Heart right ventricle (tissue), 16 donors: ENCODE data around the gene CPEB1. TPM values are rescaled to one million over a fixed set of nuclear protein-coding genes. Genes with fewer than 3 reads are reported as not detected.

Source experiments
- ATAC-seq, 8 donors: fragments of 200-7000 bp; cut with Tn5 transposase; one replicate each; pipeline ENCODE4 v1.9.1; 2020; ENCODE audit warnings: mild to moderate bottlenecking in 8 of 8, moderate library complexity in 8 of 8, moderate number of reproducible peaks in 1 of 8
- DNase-seq, 2 donors: peaks; one replicate each; pipeline ENCODE4 v3.0.0-alpha.2; 2020
- H3K27ac ChIP-seq, 10 donors: fragments of 200-600 bp; sonication (generic) in 2 of 10; one replicate each; pipeline versions ENCODE4 v1.5.0 to v1.8.0; 2020 to 2022; ENCODE audit warnings: mild to moderate bottlenecking in 3 of 10
- H3K27me3 ChIP-seq, 7 donors: fragments of 200-600 bp; one replicate each; pipeline ENCODE4 v1.8.0; 2021 to 2022; ENCODE audit warnings: mild to moderate bottlenecking in 2 of 7
- H3K36me3 ChIP-seq, 9 donors: fragments of 200-600 bp; sonication (generic) in 1 of 9; one replicate each; pipeline versions ENCODE4 v1.5.0 to v1.8.0; 2020 to 2022; ENCODE audit warnings: mild to moderate bottlenecking in 2 of 9
- H3K4me1 ChIP-seq, 9 donors: fragments of 200-600 bp; sonication (generic) in 1 of 9; one replicate each; pipeline versions ENCODE4 v1.5.0 to v1.8.0; 2020 to 2022; ENCODE audit warnings: mild to moderate bottlenecking in 4 of 9
- H3K4me3 ChIP-seq, 10 donors: fragments of 200-600 bp; sonication (generic) in 2 of 10; one replicate each; pipeline versions ENCODE4 v1.5.0 to v1.8.0; 2020 to 2022; ENCODE audit warnings: mild to moderate bottlenecking in 7 of 10, moderate library complexity in 2 of 10
- H3K9me3 ChIP-seq, 11 donors: fragments of 200-600 bp in 10 of 11; sonication (generic) in 2 of 11; one replicate each; pipeline versions ENCODE4 v1.5.0 to v1.8.0; 2013 to 2022; ENCODE audit warnings: mild to moderate bottlenecking in 2 of 11, control low read depth in 1 of 11, moderate library complexity in 1 of 11
- WGBS, 2 donors: extraction: QIAGEN DNeasy Blood & Tissue Kit; methylation state at CpG; one replicate each; pipeline ENCODE4 v1.1.7; 2013; ENCODE audit warnings: inconsistent platforms in 1 of 2; 5-methylcytosine and 5-hydroxymethylcytosine counted together
- intact Hi-C, 10 donors: fragments of 100-400 bp; cut with DNase I; formaldehyde crosslinking; loops; one replicate each; pipeline versions ENCODE4 v1.11.1 to v1.14.2; 2022
- polyA plus RNA-seq, 2 donors: library from polyadenylated mRNA; stranded (reverse); fragments of 200-250 nt; gene quantifications; one replicate each; pipeline ENCODE4 v1.2.3, GENCODE V29; 2013
- total RNA-seq, 10 donors: library from RNA; stranded (reverse); fragmentation: NEBNext Ultra II Directional in 3 of 10; extraction: Animal tissue kit (Norgen Biotek cat#: 25700) in 3 of 10; gene quantifications; one replicate each; pipeline versions ENCODE4 v1.2.1 to v1.2.4, GENCODE V29; 2021 to 2023
- TF ChIP-seq, protein P1 (sequence below), 9 donors: fragments of 200-600 bp; sonication (generic) in 2 of 9; IDR thresholded peaks; one replicate each; pipeline versions ENCODE4 v1.5.0 to v1.8.0; 2021 to 2022; ENCODE audit warnings: antibody characterized with exemption in 9 of 9, mild to moderate bottlenecking in 5 of 9, moderate library complexity in 1 of 9
- donor health status: Arrhythmogenic right ventricular cardiomyopathy.
- donor health status: ischemic (EF 13 %, LVEDD 7.1; RV severe dilation, severe dysfunction).
- donor health status: healthy with polysubstance abuse.
- donor health status: DM: no; HTN: yes; CAD: no.
- donor health status: DM: no; HTN: no; CAD: no.
- donor health status: ischemic (EF 25% LVEDD 6.9; RV normal size, moderate dysfunction).
- donor health status: ischemic (EF 25% LVEDD 5.7; RV mildly dilated, moderate dysfunction).
- donor health status: healthy.
- donor health status: DM: yes; HTN: yes; CAD: no.
- donor health status: Ischemic cardiomyopathy.
- donor health status: ischemic (EF 35%, LVEDD 5.7; RV mildly dilated, moderate dysfunction).
- donor health status: nonischemic (EF 11% LVEDD 7.7; RV severe dilation, severe dysfunction).
- donor health status: DM: yes; HTN: yes; CAD: no.
- donor health status: PGD.
- donor health status: ischemic (EF 29% LVEDD 5.4; RV normal size, mild dysfunction).
- donor health status: nonischemic (EF 23%, LVEDD 6.1; RV moderate dilation, normal function).

Gene CPEB1
- total and polyA plus RNA-seq, 12 donors, result 0.20 to 5.2 (median 1.4) TPM

- peaks cover 10 to 90% (median 80%) of the 10 kb centered on the region in 7 donors for H3K27me3 ChIP-seq
- H3K36me3 ChIP-seq, result no peaks in the 10 kb centered on the region
- intact Hi-C loops, result no loop called here
- DNase-seq (no peak), ATAC-seq (no peak)
- H3K4me1 ChIP-seq, result peaks cover 0 to 3% (median under 1%) of the 10 kb centered on the region in 9 donors
- no peak overlapping the region for H3K4me3 ChIP-seq
- no peak overlapping the region for H3K27ac ChIP-seq
- 31 to 33% methylated on average over 2 of the region's 2 CpGs for WGBS, 2 donors
- H3K9me3 ChIP-seq, result no peaks in the 10 kb centered on the region
- TF ChIP-seq, protein P1, sequence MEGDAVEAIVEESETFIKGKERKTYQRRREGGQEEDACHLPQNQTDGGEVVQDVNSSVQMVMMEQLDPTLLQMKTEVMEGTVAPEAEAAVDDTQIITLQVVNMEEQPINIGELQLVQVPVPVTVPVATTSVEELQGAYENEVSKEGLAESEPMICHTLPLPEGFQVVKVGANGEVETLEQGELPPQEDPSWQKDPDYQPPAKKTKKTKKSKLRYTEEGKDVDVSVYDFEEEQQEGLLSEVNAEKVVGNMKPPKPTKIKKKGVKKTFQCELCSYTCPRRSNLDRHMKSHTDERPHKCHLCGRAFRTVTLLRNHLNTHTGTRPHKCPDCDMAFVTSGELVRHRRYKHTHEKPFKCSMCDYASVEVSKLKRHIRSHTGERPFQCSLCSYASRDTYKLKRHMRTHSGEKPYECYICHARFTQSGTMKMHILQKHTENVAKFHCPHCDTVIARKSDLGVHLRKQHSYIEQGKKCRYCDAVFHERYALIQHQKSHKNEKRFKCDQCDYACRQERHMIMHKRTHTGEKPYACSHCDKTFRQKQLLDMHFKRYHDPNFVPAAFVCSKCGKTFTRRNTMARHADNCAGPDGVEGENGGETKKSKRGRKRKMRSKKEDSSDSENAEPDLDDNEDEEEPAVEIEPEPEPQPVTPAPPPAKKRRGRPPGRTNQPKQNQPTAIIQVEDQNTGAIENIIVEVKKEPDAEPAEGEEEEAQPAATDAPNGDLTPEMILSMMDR (IDR thresholded peaks at IDR 0.05), result no peak
Observed at GRCh38 chr15:82641129-82641798, 5.9 kb downstream of the CPEB1 start.

DNA sequence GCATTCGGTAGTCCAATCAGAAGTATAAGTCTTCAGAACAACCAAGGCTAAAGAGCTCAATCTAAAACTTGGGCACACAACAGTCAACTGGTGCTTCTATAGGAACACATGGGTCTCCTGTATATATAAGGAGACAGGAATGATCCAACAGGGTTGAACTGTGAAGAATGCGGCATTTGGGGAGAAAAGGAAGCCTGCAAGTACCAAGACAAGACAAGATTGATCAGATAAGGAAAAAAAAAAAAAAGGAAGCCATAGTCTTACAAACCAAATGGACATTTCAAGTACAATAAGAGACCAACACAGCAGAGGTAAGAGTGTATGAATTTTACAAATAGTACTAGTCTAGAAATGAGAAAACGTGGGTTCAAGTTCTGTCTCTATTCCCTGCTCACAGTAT lies 6.5 kb downstream of the CPEB1 start:
- Histone ChIP-seq H3K36me3 (no peaks in the 10 kb centered on the region), H3K4me3 (no peak overlapping the region), H3K27me3 (peaks cover 6 to 90% (median 75%) of the 10 kb centered on the region in 7 donors), H3K4me1 (no peaks in the 10 kb centered on the region), H3K9me3 (no peaks in the 10 kb centered on the region), H3K27ac (no peak overlapping the region)
- intact Hi-C loops, result no loop called here
- DNase-seq (no peak), ATAC-seq (no peak)
- TF ChIP-seq, protein P1 (IDR thresholded peaks at IDR 0.05), result no peak
- WGBS, 2 donors, result 55 to 60% methylated on average over 3 of the region's 3 CpGs

DNA sequence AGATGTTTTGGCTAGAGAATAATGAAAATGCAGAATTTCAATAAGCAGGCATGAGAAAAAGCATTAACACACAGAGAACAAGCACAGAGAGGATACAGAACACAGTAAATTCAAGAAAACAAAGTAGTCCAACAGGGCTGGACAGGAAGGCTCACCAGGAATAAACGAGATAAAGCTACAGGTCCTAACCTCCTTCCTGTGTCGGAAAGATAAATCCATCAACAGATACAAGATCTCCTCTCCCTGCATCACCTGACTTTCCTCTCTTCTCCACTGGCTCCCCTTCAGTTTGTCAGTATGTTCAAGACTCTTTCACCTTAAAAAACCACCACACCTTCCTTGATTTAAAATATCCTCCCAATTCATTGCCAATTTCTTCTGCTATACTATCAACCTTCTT lies 11.4 kb downstream of the CPEB1 start:
- TF ChIP-seq, protein P1 (IDR thresholded peaks at IDR 0.05), result no peak
- Histone ChIP-seq H3K27ac (no peak overlapping the region), H3K27me3 (peaks cover 0 to 56% (median 29%) of the 10 kb centered on the region in 7 donors), H3K9me3 (no peaks in the 10 kb centered on the region), H3K36me3 (no peaks in the 10 kb centered on the region), H3K4me1 (no peaks in the 10 kb centered on the region), H3K4me3 (no peak overlapping the region)
- ATAC-seq, result no peak
- no peak for DNase-seq
- intact Hi-C loops, result no loop called here
- WGBS, 2 donors, result 37 to 43% methylated on average over 2 of the region's 2 CpGs

- H3K4me3 ChIP-seq, result no peak overlapping the region
- H3K4me1 ChIP-seq, result no peaks in the 10 kb centered on the region
- H3K36me3 ChIP-seq, result no peaks in the 10 kb centered on the region
- H3K27ac ChIP-seq, result no peak overlapping the region
- WGBS, 2 donors, result 66% methylated on average over 4 of the region's 4 CpGs
- TF ChIP-seq, protein P1 (IDR thresholded peaks at IDR 0.05), result no peak
- H3K27me3 ChIP-seq, result peaks cover 0 to 12% (median 0%) of the 10 kb centered on the region in 7 donors
- no peaks in the 10 kb centered on the region for H3K9me3 ChIP-seq
- intact Hi-C loops, result no loop called here
- ATAC-seq (no peak), DNase-seq (no peak)
Observed at GRCh38 chr15:82630033-82630432, 17.1 kb downstream of the CPEB1 start.
